Activated B cell treated with CpG ODN at 0.5 μM for 24 hours (primary cell): ENCODE results near the gene ADAMTSL3. TPM values are rescaled to one million over a fixed set of nuclear protein-coding genes. Genes with fewer than 3 reads are reported as not detected.

Experiments
- ATAC-seq: fragments of 200-7000 bp; cut with Tn5 transposase; one replicate; pipeline ENCODE4 v1.10.0; 2021; ENCODE audit warnings: low read depth, mild to moderate bottlenecking, moderate library complexity
- CTCF ChIA-PET: fragments of 350-600 bp; sonication (Branson Sonifier 250); formaldehyde crosslinking; loops from one replicate; lab custom pipeline; 2021; ENCODE audit warnings: antibody characterized with exemption; lab: Charles Lee
- POLR2A ChIA-PET: fragments of 350-600 bp; sonication (Branson Sonifier 250); formaldehyde crosslinking; loops from one replicate; lab custom pipeline; 2021; ENCODE audit warnings: antibody characterized with exemption; lab: Charles Lee
- DNase-seq: peaks from one replicate; pipeline ENCODE4 v3.0.0; 2022
- H3K27ac Mint-ChIP-seq: one replicate; pipeline ENCODE4 v1.8.0; 2020; ENCODE audit warnings: mixed read lengths
- H3K27me3 Mint-ChIP-seq: one replicate; pipeline ENCODE4 v1.8.0; 2021; ENCODE audit warnings: mixed read lengths
- H3K36me3 Mint-ChIP-seq: one replicate; pipeline ENCODE4 v1.8.0; 2021; ENCODE audit warnings: low read depth, mixed read lengths
- H3K4me1 Mint-ChIP-seq: one replicate; pipeline ENCODE4 v1.8.0; 2021; ENCODE audit warnings: mixed read lengths
- H3K4me3 Mint-ChIP-seq: one replicate; pipeline ENCODE4 v1.8.0; 2020; ENCODE audit warnings: mild to moderate bottlenecking, mixed read lengths
- H3K9me3 Mint-ChIP-seq: one replicate; pipeline ENCODE4 v1.8.0; 2020; ENCODE audit warnings: mixed read lengths
- intact Hi-C: fragments of 100-400 bp; cut with micrococcal nuclease; formaldehyde crosslinking; loops from one replicate; pipeline ENCODE4 v1.15.1; 2024
- total RNA-seq: library from RNA; stranded (reverse); gene quantifications from 2 replicates; pipeline ENCODE4 v1.2.3, GENCODE V29; 2022
- TF ChIP-seq, protein P1 (sequence below): fragments of 200-600 bp; IDR thresholded peaks from one replicate; pipeline ENCODE4 v1.8.0; 2022; ENCODE audit warnings: antibody characterized with exemption, mild to moderate bottlenecking

ADAMTSL3 gene
- total RNA-seq, 1 donor from 2014 or later: not detected

DNA sequence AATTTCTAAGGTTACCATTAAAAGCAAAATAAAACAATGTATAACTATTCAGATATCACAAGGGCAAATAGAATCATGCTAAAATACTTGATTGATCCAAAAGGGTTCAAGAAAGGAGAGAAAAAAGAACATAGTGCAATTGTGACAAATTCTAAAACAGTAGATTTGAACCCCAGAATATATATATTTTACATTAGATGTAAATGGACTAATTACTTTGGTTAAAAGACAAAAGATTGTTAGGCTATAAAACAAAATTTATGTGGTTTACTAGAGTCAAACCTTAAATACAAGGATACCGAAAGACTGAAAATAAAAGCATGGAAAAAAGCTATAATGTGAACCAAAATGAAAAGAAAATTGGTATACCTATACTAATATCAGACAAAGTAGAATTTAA is 129.3 kb downstream of the ADAMTSL3 start:
- POLR2A ChIA-PET: interaction anchor here (0.7 kb wide), 1 partner anchor 16 kb away, joined by 5 read pairs; no protein-coding TSS in a partner anchor
- intact Hi-C loops: no loop called here
- CTCF ChIA-PET: no interaction called here
- peaks cover 10% of the 10 kb centered on the region for H3K9me3 Mint-ChIP-seq
- H3K27ac Mint-ChIP-seq: no peak overlapping the region
- no peak for ATAC-seq
- no peaks in the 10 kb centered on the region for H3K4me1 Mint-ChIP-seq
- DNase-seq: no peak
- H3K27me3 Mint-ChIP-seq: peaks cover 3% of the 10 kb centered on the region
- no peaks in the 10 kb centered on the region for H3K36me3 Mint-ChIP-seq
- H3K4me3 Mint-ChIP-seq: no peak overlapping the region
- TF ChIP-seq, protein P1, sequence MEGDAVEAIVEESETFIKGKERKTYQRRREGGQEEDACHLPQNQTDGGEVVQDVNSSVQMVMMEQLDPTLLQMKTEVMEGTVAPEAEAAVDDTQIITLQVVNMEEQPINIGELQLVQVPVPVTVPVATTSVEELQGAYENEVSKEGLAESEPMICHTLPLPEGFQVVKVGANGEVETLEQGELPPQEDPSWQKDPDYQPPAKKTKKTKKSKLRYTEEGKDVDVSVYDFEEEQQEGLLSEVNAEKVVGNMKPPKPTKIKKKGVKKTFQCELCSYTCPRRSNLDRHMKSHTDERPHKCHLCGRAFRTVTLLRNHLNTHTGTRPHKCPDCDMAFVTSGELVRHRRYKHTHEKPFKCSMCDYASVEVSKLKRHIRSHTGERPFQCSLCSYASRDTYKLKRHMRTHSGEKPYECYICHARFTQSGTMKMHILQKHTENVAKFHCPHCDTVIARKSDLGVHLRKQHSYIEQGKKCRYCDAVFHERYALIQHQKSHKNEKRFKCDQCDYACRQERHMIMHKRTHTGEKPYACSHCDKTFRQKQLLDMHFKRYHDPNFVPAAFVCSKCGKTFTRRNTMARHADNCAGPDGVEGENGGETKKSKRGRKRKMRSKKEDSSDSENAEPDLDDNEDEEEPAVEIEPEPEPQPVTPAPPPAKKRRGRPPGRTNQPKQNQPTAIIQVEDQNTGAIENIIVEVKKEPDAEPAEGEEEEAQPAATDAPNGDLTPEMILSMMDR: no peak

DNA sequence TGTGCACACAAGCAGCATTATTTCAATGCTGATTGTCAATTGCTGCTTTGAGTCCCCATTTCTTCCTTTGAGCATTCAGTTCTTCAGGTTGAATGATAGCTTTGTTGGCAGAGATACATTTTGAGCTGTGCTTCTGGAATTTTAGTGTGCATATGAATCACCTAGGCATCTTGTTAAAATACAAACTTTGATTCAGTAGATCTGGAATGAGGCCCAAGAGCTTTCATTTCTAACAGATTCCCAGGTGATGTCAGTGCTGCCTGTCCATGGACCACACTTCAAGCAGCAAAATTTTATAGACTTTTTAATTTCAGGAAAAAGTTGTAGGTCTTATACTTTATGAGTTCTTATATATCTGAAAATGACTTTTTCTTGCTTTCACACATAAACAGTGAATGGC is 131.1 kb downstream of the ADAMTSL3 start:
- Mint-ChIP-seq H3K36me3 (no peaks in the 10 kb centered on the region), H3K27ac (no peak overlapping the region), H3K9me3 (peaks cover 6% of the 10 kb centered on the region), H3K27me3 (no peaks in the 10 kb centered on the region), H3K4me1 (no peaks in the 10 kb centered on the region), H3K4me3 (no peak overlapping the region)
- ChIA-PET POLR2A (no interaction called here), CTCF (no interaction called here)
- intact Hi-C loops: no loop called here
- TF ChIP-seq, protein P1: no peak
- ATAC-seq: no peak
- no peak for DNase-seq

DNA sequence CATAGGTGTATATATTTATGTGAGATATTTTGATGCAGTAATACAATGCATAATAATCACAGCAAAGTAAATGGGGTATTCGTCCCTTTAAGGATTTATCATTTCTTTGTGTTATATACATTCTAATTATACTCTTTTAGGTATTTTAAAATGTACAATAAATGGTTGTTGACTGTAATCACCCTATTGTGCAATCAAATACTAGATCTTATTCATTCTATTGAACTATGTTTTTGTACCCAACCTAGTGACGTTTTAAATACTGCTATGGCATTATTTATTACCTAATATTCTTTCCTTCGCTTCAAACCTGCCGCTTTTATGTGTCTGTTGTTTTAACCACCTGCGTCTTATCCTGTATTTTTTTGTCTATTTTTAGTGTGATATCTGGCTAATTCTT is 132.4 kb downstream of the ADAMTSL3 start:
- Mint-ChIP-seq H3K4me1 (no peaks in the 10 kb centered on the region), H3K27ac (no peak overlapping the region), H3K9me3 (peaks cover 6% of the 10 kb centered on the region), H3K36me3 (no peaks in the 10 kb centered on the region), H3K27me3 (no peaks in the 10 kb centered on the region), H3K4me3 (no peak overlapping the region)
- TF ChIP-seq, protein P1: no peak
- DNase-seq (no peak), ATAC-seq (no peak)
- intact Hi-C loops: no loop called here
- POLR2A ChIA-PET: no interaction called here
- CTCF ChIA-PET: no interaction called here

DNA sequence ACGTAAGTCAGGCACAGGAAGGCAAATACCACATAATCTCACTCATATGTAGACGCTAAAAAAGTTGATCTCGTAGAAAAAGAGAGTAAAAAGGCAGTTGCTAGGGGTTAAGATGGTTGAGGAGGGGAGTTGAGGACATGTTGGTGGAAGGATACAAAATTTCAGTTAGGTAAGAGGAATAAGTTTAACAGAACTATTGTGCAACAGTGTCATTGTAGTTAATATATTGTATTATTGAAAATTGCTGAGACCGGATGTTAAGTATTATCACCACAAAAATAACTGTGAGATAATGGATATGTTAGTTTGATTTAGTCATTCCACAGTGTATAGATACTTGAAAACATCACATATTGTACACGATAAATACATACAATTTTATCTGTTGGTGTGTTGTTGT is 139.1 kb downstream of the ADAMTSL3 start:
- Mint-ChIP-seq H3K4me1 (no peaks in the 10 kb centered on the region), H3K9me3 (no peaks in the 10 kb centered on the region), H3K4me3 (no peak overlapping the region), H3K36me3 (no peaks in the 10 kb centered on the region), H3K27ac (no peak overlapping the region), H3K27me3 (no peaks in the 10 kb centered on the region)
- POLR2A ChIA-PET: no interaction called here
- CTCF ChIA-PET: no interaction called here
- intact Hi-C loops: no loop called here
- ATAC-seq (no peak), DNase-seq (no peak)
- TF ChIP-seq, protein P1: no peak

DNA sequence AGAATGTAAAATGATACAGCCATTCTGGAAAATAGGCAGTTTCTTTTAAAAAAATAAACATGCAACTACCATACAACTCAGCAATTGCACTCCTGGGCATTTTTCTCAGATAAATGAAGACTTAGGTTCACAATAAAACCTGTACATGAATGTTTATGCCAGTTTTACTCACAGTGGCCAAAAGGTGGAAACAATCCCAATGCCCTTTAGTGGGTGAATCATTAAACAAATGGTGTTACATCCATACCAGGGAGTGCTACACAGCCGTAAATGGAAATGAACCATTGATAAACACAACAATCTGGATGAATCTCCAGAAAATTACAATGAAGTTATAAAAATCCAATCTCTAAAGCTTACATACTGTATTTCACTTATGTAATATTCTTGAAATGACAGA is 140.3 kb downstream of the ADAMTSL3 start:
- intact Hi-C loops: no loop called here
- no peaks in the 10 kb centered on the region for H3K4me1 Mint-ChIP-seq
- no peak for ATAC-seq
- H3K9me3 Mint-ChIP-seq: no peaks in the 10 kb centered on the region
- ChIA-PET CTCF (no interaction called here), POLR2A (no interaction called here)
- H3K36me3 Mint-ChIP-seq: no peaks in the 10 kb centered on the region
- H3K4me3 Mint-ChIP-seq: no peak overlapping the region
- H3K27me3 Mint-ChIP-seq: no peaks in the 10 kb centered on the region
- DNase-seq: no peak
- TF ChIP-seq, protein P1: no peak
- H3K27ac Mint-ChIP-seq: no peak overlapping the region
